Stimulated activated CD8-positive, alpha-beta memory T cell treated with anti-CD3 and anti-CD28 coated beads, Interleukin-4, amount 100 ng/mL, for 1 hour (primary cell): ENCODE results near the gene SNRPD2.
A peak's percentile ranks its signal among the peaks of the same experiment; 100 is the strongest.
"Not testable (repeated sequence)": the region's sequence is repeated elsewhere in the genome, so short reads cannot be mapped to it uniquely, and the experiment has no call there.

Experiments
- DNase-seq, 2 donors: peaks; one replicate each; pipeline ENCODE4 v3.0.0-alpha.2; 2020; ENCODE audit warnings: low read depth in 2 of 2, low spot score in 1 of 2

SNRPD2 gene

DNA sequence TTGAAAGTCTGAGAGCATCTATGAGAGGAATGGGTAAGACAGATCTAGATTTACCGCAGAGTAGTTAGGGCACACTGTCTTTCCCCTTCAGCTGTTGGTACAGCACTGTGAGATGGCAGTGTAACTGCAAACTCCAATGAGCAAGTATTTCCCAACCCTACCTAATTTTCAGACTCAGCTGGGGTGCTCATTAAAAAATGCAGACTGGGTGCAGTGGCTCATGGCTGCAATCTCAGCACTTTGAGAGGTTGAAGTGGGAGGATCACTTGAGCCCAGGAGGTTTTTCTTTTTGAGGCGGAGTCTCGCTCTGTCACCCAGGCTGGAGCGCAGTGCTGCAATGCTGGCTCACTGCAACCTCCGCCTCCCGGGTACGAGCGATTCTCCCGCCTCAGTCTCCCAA is 13.4 kb upstream of the SNRPD2 start:
- no peak for DNase-seq

GRCh38 chr19:45701676-45702075 is 9.9 kb upstream of the SNRPD2 start:
- no peak for DNase-seq

- peak; percentile 65 for DNase-seq
Measured at GRCh38 chr19:45693106-45693788, 1.5 kb upstream of the SNRPD2 start.

DNA sequence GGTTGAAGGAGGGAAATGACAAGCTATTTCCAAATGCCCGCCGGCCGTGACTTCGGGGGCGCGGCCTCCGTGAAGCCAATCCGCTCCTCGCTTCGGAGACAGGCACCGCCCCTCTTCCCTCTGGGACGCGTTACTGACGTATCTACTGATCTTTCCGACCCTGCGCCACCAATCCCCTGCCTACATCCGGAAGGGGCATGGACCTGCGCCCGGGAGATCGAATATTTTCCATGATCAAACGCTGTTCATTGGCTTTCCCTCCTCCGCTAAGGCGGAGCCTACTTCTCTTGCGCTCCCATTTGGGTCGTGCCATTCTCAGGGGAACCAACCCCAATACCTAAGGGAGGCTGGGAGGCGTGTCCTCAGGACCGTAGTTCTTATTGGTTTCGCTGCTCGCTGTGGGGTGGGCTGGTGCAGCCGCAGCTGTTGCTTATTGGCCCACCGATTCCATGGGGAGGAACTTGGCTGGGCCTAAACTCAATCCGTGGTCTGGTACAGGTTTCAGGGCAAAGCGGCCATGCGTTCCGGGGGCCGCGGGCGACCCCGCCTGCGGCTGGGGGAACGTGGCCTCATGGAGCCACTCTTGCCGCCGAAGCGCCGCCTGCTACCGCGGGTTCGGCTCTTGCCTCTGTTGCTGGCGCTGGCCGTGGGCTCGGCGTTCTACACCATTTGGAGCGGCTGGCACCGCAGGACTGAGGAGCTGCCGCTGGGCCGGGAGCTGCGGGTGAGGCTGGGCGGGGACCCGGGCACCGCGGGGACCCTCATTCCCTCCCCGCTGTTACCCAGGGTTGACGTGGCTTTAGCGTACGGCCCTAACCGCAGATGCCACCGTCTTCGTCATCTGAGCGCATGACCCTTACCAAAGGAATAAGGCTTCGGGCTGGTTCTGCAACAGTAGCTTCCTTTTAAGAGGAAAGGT is 693 bp upstream of the SNRPD2 start, which contains the start of gene QPCTL:
QPCTL (plus strand) TSS at position 480 of the 919 bp plus-strand sequence; CDS start at position 518, 38 bp downstream.
- peak; percentile 86 to 93 for DNase-seq

DNA sequence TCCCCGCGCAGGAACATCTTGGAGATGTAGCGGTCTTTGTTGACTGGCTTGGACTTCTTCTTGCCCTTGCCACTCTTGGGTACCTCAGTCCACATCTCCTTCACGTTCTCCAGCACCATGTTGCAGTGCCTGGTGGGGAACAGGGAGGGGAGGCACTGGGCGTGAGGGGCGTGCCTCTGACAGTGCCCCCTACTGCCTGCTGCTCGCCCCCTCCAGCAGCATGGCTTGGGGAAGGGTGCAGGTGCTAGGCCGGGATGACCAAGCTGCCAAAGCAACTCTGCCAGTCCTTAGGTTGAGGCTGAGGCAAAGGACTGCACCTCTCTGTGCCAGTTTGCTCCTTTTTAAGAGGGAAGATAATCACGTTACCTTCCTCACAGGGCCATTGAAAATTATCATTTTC is 4.2 kb downstream of the SNRPD2 start:
- DNase-seq: no peak

DNA sequence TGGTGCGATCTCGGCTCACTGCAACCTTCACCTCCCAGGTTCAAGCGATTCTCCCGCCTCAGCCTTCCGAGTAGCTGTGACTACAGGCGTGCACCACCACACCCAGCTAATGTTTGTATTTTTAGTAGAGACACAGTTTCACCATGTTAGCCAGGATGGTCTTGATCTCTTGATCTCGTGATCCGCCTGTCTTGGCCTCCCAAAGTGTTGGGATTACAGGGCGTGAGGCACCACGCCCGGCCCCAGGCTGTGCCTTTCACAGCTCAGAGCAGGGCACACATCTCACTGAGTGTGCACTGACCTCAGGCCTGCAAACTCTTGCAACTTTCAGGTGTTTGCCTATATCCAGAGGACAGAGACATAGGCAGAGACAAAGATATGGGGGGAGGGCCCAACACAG is 6.7 kb downstream of the SNRPD2 start:
- not testable (repeated sequence) for DNase-seq

GRCh38 chr19:45682908-45683307 is 8.8 kb downstream of the SNRPD2 start:
- no peak for DNase-seq

DNA sequence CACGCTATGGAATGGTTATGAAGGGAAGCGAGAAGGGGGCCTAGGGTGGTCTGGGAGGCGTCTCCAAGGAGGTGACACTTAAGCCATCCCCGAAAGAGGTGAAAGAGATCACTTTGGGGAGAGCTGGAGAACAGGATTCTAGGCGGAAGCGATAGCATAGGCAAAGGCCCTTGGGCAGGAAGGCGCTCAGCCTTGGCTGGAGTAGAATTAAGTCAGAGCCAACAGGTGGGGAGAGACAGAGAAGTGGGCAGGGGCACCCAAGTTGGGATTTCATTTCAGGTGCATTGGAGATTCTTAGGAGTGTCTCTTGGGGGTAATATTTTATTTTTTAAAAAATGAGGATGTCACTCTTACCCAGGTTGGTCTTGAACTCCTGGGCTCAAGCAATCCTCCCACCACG is 9.6 kb downstream of the SNRPD2 start:
- no peak for DNase-seq

DNA sequence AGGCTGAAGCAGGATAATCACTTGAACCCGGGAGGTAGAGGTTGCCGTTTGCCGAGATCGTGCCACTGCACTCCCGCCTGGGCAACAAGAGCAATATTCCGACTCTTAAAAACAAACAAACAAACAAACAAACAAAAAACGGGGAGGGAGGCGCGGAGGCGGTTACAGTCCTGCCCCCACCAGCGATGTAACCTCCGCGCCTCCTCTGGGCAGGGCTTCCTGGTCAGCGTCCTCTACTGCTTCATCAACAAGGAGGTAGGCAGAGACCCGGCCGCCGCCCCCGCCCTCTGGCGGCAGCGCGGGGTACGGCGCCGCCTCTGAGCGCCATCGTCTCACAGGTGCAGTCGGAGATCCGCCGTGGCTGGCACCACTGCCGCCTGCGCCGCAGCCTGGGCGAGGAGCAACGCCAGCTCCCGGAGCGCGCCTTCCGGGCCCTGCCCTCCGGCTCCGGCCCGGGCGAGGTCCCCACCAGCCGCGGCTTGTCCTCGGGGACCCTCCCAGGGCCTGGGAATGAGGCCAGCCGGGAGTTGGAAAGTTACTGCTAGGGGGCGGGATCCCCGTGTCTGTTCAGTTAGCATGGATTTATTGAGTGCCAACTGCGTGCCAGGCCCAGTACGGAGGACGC is 10.2 kb downstream of the SNRPD2 start:
- peak; percentile 62 to 66 for DNase-seq

- peak in 1 of 2 donors; percentile 59 for DNase-seq
Measured at GRCh38 chr19:45677351-45678230, 14.2 kb downstream of the SNRPD2 start.

GRCh38 chr19:45676851-45677263 is 14.9 kb downstream of the SNRPD2 start:
- DNase-seq: no peak

DNA sequence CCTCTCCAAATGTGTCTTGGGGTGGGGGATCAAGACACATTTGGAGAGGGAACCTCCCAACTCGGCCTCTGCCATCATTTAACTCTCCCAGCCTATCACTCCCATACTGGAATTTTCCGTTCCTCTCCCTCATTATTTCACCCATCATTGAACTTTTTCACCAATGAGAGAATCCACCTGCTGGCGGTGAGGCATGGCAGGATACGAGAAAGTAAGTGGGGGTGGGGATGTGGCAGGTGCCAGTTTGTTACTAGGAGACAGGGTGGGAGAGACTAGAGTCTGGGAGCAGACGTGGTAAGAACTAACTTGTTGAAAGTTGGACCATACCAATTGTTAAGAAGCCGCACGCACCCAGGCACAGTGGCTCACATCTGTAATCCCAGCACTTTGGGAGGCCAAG is 16.8 kb downstream of the SNRPD2 start:
- no peak for DNase-seq

DNA sequence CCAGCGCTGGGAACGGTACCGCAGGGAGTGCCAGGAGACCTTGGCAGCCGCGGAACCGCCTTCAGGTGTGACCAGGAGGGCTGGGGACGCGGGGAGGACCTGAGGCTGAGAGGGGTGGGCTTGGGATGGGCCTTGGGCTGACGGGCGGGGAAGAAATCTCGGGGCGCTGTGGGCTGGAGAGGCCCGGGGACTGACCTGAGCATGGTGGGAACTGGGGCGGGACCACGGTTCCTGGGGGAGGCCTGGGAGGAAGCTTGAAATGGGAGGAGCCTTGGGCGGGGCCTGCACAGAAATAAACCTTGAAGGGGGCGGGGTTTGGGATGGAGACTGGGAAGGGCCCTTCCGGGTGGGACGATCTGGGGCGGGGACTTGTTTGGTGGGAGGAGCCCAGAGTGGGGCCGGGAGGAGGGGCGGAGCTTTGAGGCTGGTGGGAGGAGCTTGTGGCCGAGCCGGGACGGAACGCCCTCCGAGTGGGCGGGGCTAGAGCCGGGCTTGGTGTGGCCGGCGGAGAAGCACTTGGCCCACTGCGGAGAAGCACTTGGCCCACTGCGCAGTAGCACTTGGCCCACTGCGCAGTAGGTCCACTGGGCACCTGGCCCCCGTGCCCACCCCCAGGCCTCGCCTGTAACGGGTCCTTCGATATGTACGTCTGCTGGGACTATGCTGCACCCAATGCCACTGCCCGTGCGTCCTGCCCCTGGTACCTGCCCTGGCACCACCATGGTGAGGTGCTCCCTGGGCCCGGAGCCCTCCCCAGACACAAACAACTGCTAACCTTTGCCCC is 20.9 kb downstream of the SNRPD2 start:
- DNase-seq: no peak

- DNase-seq: no peak
Measured at GRCh38 chr19:45668342-45668871, 23.3 kb downstream of the SNRPD2 start.

DNA sequence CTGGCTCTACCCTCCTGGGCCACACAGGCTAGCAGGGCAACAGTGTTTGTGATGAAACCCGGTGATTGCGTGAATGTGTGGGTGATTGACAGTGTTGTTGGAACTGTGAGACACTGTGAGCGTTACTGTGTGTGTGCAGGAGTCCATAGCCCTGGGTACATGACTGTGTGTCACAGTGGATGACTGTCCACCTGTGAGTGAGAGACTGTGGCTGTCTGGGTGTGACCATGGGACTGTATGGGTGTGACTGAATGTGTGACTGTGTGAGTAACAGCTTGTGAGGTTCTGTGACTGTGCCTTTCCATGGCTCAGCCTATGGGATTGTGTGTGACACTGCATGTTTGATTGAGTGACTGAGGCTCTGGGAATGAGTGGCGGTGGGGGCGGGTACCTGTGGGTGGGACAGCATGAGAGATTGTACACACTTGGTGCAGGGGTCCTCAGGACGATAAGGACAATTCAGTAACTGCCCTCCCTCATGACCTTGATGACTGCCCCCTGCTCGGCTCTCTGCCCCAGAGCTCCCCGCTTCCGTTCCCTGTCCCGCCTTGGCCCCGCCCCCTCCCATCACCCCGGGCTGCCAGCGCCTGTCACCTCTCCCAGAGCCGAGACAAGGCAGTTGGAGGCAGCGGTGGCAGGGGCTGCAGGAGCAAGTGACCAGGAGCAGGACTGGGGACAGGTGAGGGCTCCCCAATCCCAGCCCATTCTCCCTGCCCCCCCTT is 24.0 kb downstream of the SNRPD2 start, which contains the start of gene GIPR:
GIPR (plus strand) TSS at position 602 of the 722 bp plus-strand sequence. CDS start 1,300 bp downstream, outside the sequence.
- DNase-seq: no peak

DNA sequence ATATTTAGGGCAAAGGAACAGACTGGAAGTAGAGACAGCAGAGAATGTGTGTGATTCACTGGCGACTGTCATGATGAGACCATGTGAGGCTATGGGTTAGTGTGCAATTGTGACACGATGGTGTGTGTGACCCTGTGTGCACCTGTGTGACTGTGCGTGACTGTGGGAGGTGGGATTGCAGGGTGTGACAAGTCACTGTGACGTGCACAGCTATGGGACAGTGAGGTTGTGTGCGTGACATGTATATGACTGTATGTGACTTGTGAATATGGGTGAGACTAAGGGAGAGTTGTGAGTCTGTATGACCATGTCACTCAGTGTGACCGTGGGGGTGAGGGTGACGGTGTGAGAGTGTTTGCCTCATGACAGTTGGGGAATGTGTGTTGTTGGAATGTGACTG is 27.2 kb downstream of the SNRPD2 start:
- DNase-seq: no peak

GRCh38 chr19:45663800-45664199 is 28.0 kb downstream of the SNRPD2 start:
- no peak for DNase-seq

- DNase-seq: no peak
Measured at GRCh38 chr19:45660636-45661035, 31.1 kb downstream of the SNRPD2 start.
